Measurements from ENCODE around the gene CLDN19. TPM values are rescaled to one million over a fixed set of nuclear protein-coding genes. Genes with fewer than 3 reads are reported as not detected.

The CLDN19 gene
- total and polyA plus RNA-seq, 9 of the 15 experiments (the other 6 are each of a cell fraction or from before 2014, with no cell fraction given): not detected

DNA sequence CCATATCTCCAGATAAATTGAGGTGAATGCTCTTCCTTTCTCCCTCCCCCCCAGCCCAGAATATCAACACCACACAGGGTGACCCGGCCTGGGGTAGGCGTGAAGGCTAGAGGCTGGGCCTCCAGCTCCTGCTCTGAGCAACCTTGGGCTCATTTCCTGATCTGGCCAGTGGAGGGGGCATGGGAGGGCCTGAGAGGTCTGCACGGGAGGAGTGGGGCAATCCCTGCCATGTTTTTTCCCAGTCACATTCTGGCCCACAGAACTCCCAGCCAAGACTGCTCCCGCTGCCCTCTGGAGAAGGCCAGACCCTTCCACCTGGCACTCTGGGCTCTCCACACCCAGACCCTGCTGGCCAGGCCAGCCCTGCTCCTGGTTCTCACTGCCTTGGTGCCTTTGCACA, 3.9 kb downstream of the CLDN19 start:
- H3K27me3 ChIP-seq (ENCODE audit: control insufficient read depth in 2 of 2, insufficient read depth in 2 of 2, low read length in 2 of 2): peaks cover 7 to 49% of the 10 kb centered on the region in 2 experiments; a peak in 4 of 5 replicates
- H3K4me3 ChIP-seq: no peak overlapping the region
- H3K9me1 ChIP-seq (ENCODE audit: control insufficient read depth, insufficient read depth, low read length): peaks cover 5% of the 10 kb centered on the region
- ATAC-seq: peak; percentile 90
- H3K4me2 ChIP-seq (ENCODE audit: insufficient read depth, low read length): no peak overlapping the region
- peaks cover 5% of the 10 kb centered on the region; the same call in 1 of the 2 replicates for H4K20me1 ChIP-seq (replicated peaks; ENCODE audit: control insufficient read depth, insufficient read depth, low read length)
- peak overlapping the region in 1 of 2 experiments; percentile 75; a peak in 2 of 4 replicates for H3K9ac ChIP-seq (ENCODE audit: insufficient read depth in 1 of 2, low read depth in 2 of 2, low read length in 2 of 2)
- WGBS (ENCODE audit: insufficient coverage, low coverage, missing lambda C conversion rate): 1% methylated on average over 4 of the region's 4 CpGs
- CTCF ChIA-PET (ENCODE audit: low intra/inter-chr PET ratio): interaction anchor here (0.8 kb wide), 1 partner anchor 158 kb away, joined by 6 read pairs; no protein-coding TSS in a partner anchor
- intact Hi-C loops (cut with micrococcal nuclease) (loop anchor here (10.0 kb wide), 2 partner anchors 391 to 591 kb away; no protein-coding TSS in a partner anchor), in situ Hi-C loops (cut with MboI) (loop anchor here (25.0 kb wide), 1 partner anchor 149 kb away; no protein-coding TSS in a partner anchor)
- H3K79me2 ChIP-seq (ENCODE audit: control insufficient read depth, insufficient read depth, low read length): no peaks in the 10 kb centered on the region
- H3K9me3 ChIP-seq (replicated peaks; ENCODE audit: control insufficient read depth, insufficient read depth, low read depth, low read length): no peaks in the 10 kb centered on the region
- peak overlapping the region; percentile 76; the same call in 1 of the 2 replicates for H2AFZ ChIP-seq (ENCODE audit: low read depth, low read length)
- POLR2A ChIA-PET: interaction anchor here (0.7 to 2.0 kb wide), 3 partner anchors 9 to 686 kb away, joined by 3 to 14 read pairs (median 3); no protein-coding TSS in a partner anchor
- no peak overlapping the region for H3K27ac ChIP-seq (ENCODE audit: extremely low read depth, low read depth, low read length)
- no peaks in the 10 kb centered on the region for H3K36me3 ChIP-seq (ENCODE audit: control insufficient read depth, insufficient read depth, low read length)
- peak; percentile 69 to 81 (median 77) for DNase-seq (ENCODE audit: extremely low read depth in 1 of 4, low spot score in 3 of 4)
- FAIRE-seq: peak; percentile 83
- H3K4me1 ChIP-seq (replicated peaks in 1 of 2; ENCODE audit: control insufficient read depth in 2 of 2, insufficient read depth in 2 of 2, low read length in 2 of 2): peaks cover 0 to 45% of the 10 kb centered on the region in 2 experiments; a peak in 3 of 5 replicates
- no TSS peak for BruUV-seq (replicated peaks)
- TF ChIP-seq SAFB (IDR thresholded peaks at IDR 0.05; ENCODE audit: borderline replicate concordance, low read depth, low read length) (no peak), ZNF740 (CRISPR knock-in tag; IDR thresholded peaks at IDR 0.05) (no peak), ZNF740 (tag; IDR thresholded peaks at IDR 0.05) (no peak), UBTF (IDR thresholded peaks at IDR 0.05; ENCODE audit: borderline replicate concordance in 1 of 2, low read depth in 2 of 2, low read length in 2 of 2) (0 out of 4 replicates have a peak, but pooled peaks of 1 of the 2 experiments have one; percentile 31), KLF1 (tag; IDR thresholded peaks at IDR 0.05) (peak; percentile 97; the same call in 1 of the 2 replicates), RBM39 (optimal IDR thresholded peaks at IDR 0.05; ENCODE audit: low read depth, low read length) (no peak), YY1 (IDR thresholded peaks at IDR 0.05; ENCODE audit: borderline replicate concordance in 1 of 3, control insufficient read depth in 1 of 3, extremely low read depth in 1 of 3, insufficient read depth in 3 of 3, insufficient read length in 1 of 3, insufficient replicate concordance in 2 of 3, low read depth in 1 of 3, low read length in 2 of 3) (peak; percentile 30 to 68 (median 37)), THAP12 (CRISPR knock-in tag; IDR thresholded peaks at IDR 0.05) (no peak), RAD21 (CRISPR knock-in tag; conservative IDR thresholded peaks at IDR 0.05 in 1 of 2, IDR thresholded peaks at IDR 0.05 in 1 of 2) (peak in 1 of 2 experiments; percentile 59; a peak in 2 of 4 replicates)
- TF ChIP-seq, protein P1, sequence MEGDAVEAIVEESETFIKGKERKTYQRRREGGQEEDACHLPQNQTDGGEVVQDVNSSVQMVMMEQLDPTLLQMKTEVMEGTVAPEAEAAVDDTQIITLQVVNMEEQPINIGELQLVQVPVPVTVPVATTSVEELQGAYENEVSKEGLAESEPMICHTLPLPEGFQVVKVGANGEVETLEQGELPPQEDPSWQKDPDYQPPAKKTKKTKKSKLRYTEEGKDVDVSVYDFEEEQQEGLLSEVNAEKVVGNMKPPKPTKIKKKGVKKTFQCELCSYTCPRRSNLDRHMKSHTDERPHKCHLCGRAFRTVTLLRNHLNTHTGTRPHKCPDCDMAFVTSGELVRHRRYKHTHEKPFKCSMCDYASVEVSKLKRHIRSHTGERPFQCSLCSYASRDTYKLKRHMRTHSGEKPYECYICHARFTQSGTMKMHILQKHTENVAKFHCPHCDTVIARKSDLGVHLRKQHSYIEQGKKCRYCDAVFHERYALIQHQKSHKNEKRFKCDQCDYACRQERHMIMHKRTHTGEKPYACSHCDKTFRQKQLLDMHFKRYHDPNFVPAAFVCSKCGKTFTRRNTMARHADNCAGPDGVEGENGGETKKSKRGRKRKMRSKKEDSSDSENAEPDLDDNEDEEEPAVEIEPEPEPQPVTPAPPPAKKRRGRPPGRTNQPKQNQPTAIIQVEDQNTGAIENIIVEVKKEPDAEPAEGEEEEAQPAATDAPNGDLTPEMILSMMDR (IDR thresholded peaks at IDR 0.05 in 2 of 3, conservative IDR thresholded peaks at IDR 0.05 in 1 of 3; ENCODE audit: insufficient read depth in 2 of 3, low read depth in 1 of 3, low read length in 3 of 3): peak; percentile 69 to 81 (median 73)
